ENCODE results near the gene MAPK8IP1.

MAPK8IP1 gene

DNA sequence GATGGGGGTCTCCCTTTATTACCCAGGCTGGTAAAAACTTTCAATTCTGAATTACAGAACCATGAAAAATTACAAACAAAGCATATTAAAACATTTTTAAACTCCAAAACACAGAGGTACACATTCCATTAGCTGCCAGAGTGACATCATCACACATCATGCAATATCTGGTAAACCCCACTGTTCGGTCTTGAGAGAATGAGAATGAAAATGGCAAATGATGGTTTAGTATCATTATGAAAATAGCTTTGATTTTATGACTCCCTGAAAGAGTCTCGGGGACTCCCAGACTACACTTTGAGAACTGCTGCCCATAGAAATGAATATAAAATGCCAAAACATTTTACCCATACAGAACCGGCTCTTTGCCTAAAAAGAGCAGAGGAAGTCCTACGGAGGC lies 55.8 kb downstream of the MAPK8IP1 start:
- Mint-ChIP-seq H3K4me1 (no peaks in the 10 kb centered on the region), H3K27me3 (no peaks in the 10 kb centered on the region), H3K4me3 (no peak overlapping the region), H3K27ac (ENCODE audit: low read depth) (no peak overlapping the region), H3K9me3 (no peaks in the 10 kb centered on the region), H3K36me3 (ENCODE audit: insufficient read depth) (peaks cover 41% of the 10 kb centered on the region)
- no peak for ATAC-seq (replicated peaks; ENCODE audit: extremely low read depth, poor library complexity, severe bottlenecking)
- DNase-seq (ENCODE audit: low spot score in 2 of 2): no peak

DNA sequence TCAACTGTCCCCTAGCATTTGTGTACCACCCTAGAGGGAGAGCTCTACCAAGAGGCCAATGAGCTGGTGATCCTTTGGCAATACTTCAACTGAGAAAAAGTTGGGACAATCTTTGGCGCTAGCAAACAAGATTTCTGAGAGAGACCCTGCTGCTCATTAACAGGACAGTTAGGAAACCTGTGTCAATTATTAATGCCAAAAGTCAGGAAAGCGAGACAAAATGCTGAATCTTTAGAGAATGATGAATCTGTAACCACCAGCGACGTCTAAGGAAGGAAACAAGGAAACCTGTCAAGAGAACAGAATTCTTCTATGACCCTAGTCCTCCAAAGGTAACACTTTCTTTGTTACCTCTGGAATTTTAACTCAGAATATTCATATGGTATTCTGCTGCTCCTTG lies 56.9 kb downstream of the MAPK8IP1 start:
- H3K27ac Mint-ChIP-seq (ENCODE audit: low read depth): peak overlapping the region; percentile 42
- H3K36me3 Mint-ChIP-seq (ENCODE audit: insufficient read depth): peaks cover 44% of the 10 kb centered on the region
- no peak overlapping the region for H3K4me3 Mint-ChIP-seq
- no peaks in the 10 kb centered on the region for H3K4me1 Mint-ChIP-seq
- H3K27me3 Mint-ChIP-seq: no peaks in the 10 kb centered on the region
- ATAC-seq (replicated peaks; ENCODE audit: extremely low read depth, poor library complexity, severe bottlenecking) (no peak), DNase-seq (ENCODE audit: low spot score in 2 of 2) (no peak)
- H3K9me3 Mint-ChIP-seq: no peaks in the 10 kb centered on the region

- Mint-ChIP-seq H3K4me3 (no peak overlapping the region), H3K4me1 (no peaks in the 10 kb centered on the region), H3K27me3 (no peaks in the 10 kb centered on the region), H3K27ac (ENCODE audit: low read depth) (peak overlapping the region; percentile 61), H3K9me3 (no peaks in the 10 kb centered on the region), H3K36me3 (ENCODE audit: insufficient read depth) (peaks cover 59% of the 10 kb centered on the region)
- DNase-seq (ENCODE audit: low spot score in 2 of 2): no peak
- no peak for ATAC-seq (replicated peaks; ENCODE audit: extremely low read depth, poor library complexity, severe bottlenecking)
Observed at GRCh38 chr11:45945397-45945999, 60.0 kb downstream of the MAPK8IP1 start.

- no peaks in the 10 kb centered on the region for H3K9me3 Mint-ChIP-seq
- peaks cover 71% of the 10 kb centered on the region for H3K36me3 Mint-ChIP-seq (ENCODE audit: insufficient read depth)
- H3K27ac Mint-ChIP-seq (ENCODE audit: low read depth): no peak overlapping the region
- H3K4me1 Mint-ChIP-seq: no peaks in the 10 kb centered on the region
- no peaks in the 10 kb centered on the region for H3K27me3 Mint-ChIP-seq
- no peak overlapping the region for H3K4me3 Mint-ChIP-seq
- no peak for ATAC-seq (replicated peaks; ENCODE audit: extremely low read depth, poor library complexity, severe bottlenecking)
- no peak for DNase-seq (ENCODE audit: low spot score in 2 of 2)
Observed at GRCh38 chr11:45947885-45948284, 62.4 kb downstream of the MAPK8IP1 start.

GRCh38 chr11:45948356-45948755 lies 62.9 kb downstream of the MAPK8IP1 start:
- no peak for ATAC-seq (replicated peaks; ENCODE audit: extremely low read depth, poor library complexity, severe bottlenecking)
- no peak overlapping the region for H3K27ac Mint-ChIP-seq (ENCODE audit: low read depth)
- DNase-seq (ENCODE audit: low spot score in 2 of 2): no peak
- no peaks in the 10 kb centered on the region for H3K4me1 Mint-ChIP-seq
- H3K9me3 Mint-ChIP-seq: no peaks in the 10 kb centered on the region
- H3K27me3 Mint-ChIP-seq: no peaks in the 10 kb centered on the region
- no peak overlapping the region for H3K4me3 Mint-ChIP-seq
- H3K36me3 Mint-ChIP-seq (ENCODE audit: insufficient read depth): peaks cover 72% of the 10 kb centered on the region

- DNase-seq (ENCODE audit: low spot score in 2 of 2) (no peak), ATAC-seq (replicated peaks; ENCODE audit: extremely low read depth, poor library complexity, severe bottlenecking) (no peak)
- Mint-ChIP-seq H3K36me3 (ENCODE audit: insufficient read depth) (peaks cover 67% of the 10 kb centered on the region), H3K9me3 (no peaks in the 10 kb centered on the region), H3K4me1 (no peaks in the 10 kb centered on the region), H3K27ac (ENCODE audit: low read depth) (no peak overlapping the region), H3K4me3 (no peak overlapping the region), H3K27me3 (no peaks in the 10 kb centered on the region)
Observed at GRCh38 chr11:45949992-45950407, 64.5 kb downstream of the MAPK8IP1 start.

All from central memory CD8-positive, alpha-beta T cell (primary cell).